GOT3 (cell line): ENCODE measurements around the gene GRAMD4.

ENCODE experiments used
- DNase-seq: peaks from one replicate; lab custom pipeline; 2025; ENCODE audit warnings: mixed read lengths; lab: John Stamatoyannopoulos, UW

The GRAMD4 gene

GRCh38 chr22:46655861-46656608 is 35.8 kb downstream of the GRAMD4 start:
- DNase-seq, result no peak

DNA sequence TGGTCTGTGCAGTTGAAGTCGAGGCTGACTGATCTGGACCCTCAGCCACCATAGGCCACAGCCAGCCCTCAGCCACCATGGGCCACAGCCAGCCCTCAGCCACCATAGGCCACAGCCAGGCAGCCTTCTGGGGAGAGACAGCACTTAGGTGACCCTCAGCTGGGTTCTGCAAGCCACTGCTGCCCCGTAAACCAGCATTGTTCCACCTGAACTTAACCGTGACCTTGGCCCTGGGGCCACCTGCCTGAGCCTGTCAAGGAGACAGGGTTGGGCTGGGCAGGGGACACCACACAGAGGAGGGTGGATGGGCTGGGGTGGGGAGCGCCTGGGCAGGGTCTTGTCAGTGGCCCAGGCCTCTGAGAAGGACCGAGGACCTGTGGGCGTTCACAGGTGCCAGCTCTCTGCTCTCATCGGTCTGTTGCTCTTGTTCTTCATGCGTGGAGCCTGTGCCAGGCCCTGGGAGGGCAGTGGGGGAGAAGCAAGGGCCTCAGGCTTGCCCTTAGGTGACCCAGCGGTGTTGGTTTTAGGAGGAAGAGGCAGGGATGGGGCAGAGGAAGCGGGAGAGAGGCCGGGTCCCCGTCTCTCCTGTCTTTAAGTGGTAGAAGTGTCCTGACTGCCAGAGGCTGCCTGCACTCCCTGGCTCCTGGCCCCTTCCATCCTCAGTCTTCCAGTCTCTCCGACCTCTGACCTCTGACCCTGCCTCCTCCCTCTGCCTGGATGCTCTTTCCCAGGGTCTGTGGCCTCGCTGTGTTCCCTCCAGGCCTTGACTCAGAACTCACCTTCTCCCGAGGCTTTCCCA is 36.9 kb downstream of the GRAMD4 start:
- DNase-seq, result no peak

- DNase-seq, result no peak
Observed at GRCh38 chr22:46657655-46657953, 37.4 kb downstream of the GRAMD4 start.

- DNase-seq, result no peak
Observed at GRCh38 chr22:46657996-46658947, 38.1 kb downstream of the GRAMD4 start.

DNA sequence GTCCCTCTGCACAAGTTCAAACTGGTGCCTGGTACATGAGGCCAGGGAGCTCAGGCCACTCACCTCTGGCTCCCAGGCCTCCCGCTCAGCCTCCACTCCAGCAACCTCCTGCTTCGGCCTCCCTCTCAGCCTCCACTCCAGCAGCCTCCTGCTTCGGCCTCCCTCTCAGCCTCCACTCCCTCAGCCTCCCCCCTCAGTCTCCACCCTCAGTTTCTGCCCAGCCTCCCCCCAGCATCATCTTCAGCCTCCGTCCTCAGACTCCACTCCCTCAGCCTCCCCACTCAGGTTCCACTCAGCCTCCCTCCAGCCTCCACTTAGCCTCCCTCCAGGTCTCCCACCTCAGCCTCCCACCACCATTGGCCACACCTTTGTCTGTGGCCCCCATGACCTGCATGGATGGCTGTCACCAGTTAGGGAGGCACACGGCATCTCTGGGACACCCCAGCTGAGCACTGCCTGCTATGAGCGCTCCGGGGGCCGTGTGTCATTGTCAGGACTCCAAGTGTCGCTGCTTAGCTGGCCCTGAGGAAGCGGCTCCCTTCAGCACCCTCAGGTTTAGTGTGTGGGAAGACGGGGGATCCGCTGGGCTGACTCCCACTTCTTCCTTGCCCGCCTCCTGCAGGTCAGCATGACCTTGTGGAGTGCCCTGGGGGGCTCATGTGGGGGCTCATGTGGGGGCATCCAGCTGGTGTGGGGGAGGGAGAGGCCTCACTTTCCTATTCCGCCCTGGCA is 39.0 kb downstream of the GRAMD4 start:
- no peak for DNase-seq

DNA sequence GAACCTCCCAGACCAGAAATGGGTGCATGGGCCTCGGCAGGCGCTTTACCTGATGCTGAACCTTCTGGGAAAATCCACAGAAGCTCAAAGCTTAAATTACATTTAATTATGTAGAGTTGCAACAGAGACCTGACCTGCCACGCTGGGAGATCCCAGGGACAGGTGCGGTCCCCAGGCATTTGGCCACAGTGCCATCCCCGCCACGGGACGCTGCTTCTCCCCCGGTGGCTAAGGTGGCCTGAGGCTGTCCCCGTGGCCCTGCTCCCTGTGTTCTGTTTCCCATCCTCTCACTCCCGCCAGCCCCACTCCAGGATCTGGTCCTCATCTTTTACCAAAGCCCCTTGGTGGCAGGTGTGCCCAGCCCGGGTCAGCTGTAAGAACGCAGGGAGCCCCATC is 39.6 kb downstream of the GRAMD4 start:
- no peak for DNase-seq

- DNase-seq, result no peak
Observed at GRCh38 chr22:46660604-46661201, 40.5 kb downstream of the GRAMD4 start.

GRCh38 chr22:46661221-46661851 is 41.1 kb downstream of the GRAMD4 start:
- no peak for DNase-seq

DNA sequence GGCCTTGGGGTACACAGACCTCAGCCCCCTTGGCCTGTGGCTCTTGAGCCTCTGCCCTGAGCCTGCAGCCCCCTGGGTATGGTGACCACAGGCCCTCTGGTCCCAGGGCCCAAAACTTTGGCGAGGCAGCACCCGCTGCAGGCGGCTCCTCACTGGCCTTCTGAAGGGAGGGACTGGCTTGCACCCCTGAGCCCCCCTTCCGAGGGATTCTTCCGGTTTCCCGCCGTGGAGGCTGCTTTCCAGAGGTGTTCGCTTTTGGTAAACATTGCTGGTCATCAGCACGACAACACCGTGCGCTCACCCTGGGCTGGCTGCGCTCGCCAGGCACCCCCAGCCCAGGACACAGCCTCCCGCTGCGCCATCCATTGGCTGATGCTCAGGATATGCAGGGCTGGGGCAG is 42.0 kb downstream of the GRAMD4 start:
- no peak for DNase-seq

DNA sequence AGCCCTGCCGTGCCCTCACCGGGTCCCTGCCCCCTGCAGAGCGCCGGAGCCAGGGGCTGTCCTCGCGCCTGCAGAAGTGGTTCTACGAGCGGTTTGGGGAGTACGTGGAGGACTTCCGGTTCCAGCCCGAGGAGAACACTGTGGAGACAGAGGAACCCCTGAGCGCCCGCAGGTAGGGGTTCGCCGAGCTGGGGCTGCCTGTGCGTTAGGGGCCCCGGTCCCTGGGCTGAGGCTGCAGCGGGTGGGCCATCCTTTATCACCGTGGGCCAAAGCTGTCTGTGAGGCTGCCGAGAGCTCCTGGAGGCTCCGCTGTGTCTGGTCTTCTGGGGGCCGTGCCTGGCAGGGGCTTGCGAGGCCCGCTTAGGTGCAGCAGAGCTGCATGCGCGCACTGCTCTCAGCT is 42.8 kb downstream of the GRAMD4 start:
- DNase-seq, result no peak

DNA sequence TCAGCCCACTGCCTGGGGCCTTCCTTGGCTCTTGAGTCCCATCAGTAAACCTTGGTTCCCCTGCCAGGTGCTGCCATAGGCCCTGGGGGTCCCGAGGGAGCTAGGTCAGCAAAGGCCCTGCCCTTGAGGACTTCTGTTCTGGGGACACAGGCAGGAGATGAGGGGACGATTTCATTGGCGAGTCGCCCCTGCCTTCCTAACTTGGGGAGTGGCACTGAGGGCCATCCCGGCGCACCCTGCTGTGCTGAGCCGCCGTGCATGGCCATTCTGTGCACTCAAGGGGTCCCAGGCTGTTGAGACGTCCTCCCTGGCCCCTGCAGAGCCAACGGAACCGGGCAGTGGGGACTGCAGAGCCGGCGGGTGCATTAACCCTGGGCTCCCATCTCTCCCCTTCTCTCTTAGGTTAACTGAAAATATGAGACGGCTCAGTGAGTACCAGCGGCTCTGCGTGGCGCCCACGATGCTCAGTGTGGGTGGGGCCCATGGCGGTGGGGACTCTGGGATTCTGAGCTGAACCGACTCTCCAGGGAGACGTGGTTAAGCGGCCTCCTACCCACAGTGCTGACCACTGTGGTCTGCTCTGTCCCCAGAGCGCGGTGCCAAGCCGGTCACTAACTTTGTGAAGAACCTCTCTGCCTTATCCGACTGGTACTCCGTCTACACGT is 43.4 kb downstream of the GRAMD4 start:
- DNase-seq, result no peak

DNA sequence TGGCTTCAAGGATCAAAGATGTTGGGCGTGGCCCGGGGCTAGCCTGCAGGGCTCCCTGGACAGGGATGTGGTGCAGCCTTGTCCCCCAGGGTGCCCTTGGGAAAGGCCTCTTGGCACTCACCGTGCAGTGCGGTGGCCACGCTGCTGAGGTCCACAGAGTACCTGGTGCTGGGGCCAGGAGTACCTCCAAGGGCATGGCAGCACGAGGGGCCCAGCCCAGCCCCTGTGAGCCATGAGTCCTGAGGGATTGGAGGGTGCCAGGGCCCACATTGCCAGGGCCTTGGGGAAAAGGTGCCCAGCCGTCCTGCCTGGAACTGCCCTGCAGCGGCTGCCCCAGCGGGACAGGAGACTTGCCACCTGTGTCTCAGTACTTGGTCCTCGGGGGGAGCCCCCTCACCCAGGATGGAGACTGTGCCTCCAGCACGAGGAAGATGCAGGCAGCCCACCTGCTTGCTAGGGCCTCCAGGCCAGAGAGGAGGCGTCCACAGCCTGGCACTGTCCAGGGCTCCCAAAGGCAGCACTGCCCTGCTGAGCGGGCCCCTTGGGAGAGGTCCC is 44.2 kb downstream of the GRAMD4 start:
- DNase-seq, result no peak

DNA sequence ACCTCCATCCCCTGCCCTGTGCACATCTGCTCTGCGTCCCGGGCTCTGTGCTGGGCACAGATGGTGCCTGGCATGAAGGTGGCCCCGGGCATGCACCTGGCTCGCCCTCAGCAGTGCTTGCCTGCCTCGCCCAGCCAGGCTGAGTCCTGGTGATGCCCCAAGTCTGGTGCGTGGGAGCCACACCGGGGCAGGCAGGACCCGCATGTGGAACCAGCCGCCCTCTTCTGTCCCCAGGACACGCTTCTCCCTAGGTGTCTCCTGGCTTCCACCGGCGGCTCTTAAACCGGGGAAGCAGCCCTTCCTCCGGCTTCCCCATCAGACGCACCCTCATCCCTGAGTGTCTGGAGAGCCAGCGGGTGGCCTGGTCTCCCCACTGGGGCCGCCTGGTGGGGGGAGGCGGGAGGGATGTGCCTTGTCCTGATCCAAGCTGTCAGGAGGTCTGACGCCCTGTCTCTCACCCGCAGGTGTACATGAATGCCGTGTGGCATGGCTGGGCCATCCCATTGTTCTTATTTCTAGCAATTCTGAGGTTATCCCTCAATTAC is 45.0 kb downstream of the GRAMD4 start:
- no peak for DNase-seq

DNA sequence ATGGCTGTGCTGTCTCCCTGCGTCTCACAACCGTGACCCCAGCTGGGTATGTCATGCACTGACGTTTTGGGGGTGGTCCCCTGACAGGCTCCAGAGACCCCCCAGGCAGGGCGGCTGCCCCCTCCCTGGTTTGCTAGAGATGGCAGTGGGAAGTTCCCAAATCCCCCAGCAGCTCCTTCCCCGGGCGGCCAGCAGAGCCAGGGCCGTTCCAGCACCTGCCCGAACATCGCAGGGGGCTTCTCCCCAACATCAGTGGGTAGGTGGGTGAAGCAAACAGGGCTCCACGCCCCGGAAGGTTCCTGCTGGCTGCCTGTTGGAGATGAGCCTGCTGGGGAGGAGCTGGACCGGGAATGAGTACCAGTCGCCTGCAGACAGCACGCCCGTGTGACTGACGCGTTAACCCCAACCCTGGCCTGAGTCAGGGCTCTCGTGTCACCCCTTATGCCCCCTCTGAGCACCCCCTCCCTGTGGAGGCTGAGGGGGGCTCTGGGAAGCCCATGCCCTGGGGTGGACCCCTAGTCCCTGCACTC is 45.6 kb downstream of the GRAMD4 start:
- DNase-seq, result no peak

DNA sequence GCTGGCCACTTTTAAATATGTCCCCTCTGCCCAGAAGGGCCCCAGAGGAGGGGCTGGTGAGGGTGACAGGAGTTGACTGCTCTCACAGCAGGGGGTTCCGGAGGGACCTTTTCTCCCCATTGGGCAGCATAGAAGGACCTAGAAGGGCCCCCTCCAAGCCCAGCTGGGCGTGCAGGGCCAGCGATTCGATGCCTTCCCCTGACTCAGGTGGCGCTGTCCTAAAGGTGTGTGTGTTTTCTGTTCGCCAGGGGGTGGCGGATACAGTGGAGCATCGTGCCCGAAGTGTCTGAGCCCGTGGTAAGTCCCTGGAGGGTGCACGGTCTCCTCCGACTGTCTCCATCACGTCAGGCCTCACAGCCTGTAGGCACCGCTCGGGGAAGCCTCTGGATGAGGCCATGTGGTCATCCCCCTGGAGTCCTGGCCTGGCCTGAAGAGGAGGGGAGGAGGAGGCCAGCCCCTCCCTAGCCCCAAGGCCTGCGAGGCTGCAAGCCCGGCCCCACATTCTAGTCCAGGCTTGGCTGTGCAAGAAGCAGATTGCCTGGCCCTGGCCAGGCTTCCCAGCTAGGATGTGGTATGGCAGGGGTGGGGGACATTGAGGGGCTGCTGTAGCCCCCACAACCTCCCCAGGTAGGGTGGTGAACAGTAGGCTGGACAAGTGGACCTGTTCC is 46.5 kb downstream of the GRAMD4 start:
- no peak for DNase-seq

- DNase-seq, result no peak
Observed at GRCh38 chr22:46667245-46667623, 47.0 kb downstream of the GRAMD4 start.

DNA sequence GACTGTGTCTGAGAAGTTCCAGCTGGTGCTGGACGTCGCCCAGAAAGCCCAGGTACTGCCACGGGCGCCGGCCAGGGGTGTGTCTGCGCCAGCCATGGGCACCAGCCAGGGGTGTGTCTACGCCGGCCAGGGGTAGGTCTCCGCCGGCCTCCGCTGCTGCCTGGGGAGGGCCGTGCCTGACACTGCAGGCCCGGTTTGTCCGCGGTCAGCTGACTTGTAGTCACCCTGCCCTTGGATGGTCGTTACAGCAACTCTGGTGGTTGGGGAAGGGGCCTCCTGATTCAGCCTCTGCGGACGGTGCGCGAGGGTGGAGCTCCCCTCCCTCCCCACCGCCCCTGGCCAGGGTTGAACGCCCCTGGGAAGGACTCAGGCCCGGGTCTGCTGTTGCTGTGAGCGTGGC is 47.9 kb downstream of the GRAMD4 start:
- no peak for DNase-seq

DNA sequence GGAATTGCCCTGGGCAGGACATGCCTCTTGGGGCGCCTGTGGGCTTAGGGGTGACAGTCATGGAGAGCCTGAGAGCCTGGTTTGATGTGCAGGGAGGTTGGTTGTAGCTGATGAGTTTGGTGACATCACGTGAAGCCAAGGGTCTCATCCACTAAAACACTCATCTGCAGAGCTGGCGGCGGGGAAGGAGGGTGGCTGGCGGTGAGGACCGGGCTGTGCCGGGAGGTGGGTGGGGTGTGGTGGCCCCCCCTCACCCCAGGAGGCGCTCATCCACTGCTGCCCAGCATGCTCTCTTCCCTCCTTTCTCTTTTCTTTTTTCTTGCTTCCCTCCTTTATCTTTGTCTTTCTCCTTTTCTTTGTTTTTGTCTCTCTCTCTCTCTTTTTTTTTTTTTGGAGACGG is 49.0 kb downstream of the GRAMD4 start:
- DNase-seq, result no peak

DNA sequence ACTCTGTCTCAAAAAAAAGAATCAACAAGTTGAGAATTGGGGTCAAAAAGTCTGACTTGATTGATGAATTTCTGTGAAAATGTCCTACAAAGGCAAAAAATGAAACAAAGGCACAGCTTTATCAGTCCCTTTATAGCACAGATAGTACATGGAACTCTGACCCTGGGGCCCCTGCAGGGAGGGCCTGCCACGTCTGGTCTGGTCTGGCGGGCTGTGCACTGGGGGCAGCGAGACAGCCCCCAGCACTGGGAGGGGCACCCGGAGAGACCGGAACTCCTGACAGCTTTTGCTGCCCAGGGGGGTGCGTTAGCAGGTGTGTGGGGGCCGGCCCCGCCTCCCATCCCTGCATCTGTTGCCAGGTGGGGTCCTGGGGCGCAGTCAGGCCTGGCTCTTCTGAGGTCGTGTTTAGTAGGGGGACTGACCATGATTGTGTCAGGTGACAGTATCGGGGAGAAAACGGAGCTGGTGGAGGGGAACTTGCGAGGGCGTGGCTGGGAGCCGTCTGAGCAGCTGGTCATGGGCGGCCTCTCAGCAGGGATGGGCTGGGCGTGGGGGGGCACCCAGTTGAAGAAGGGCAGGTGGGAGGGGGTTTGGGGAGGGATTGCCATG is 51.7 kb downstream of the GRAMD4 start:
- DNase-seq, result no peak
